ENCODE measurements around the gene CHCHD6.

GRCh38 chr3:126987129-126987528 is 283.1 kb downstream of the CHCHD6 start:
- TF ChIP-seq, protein P1, sequence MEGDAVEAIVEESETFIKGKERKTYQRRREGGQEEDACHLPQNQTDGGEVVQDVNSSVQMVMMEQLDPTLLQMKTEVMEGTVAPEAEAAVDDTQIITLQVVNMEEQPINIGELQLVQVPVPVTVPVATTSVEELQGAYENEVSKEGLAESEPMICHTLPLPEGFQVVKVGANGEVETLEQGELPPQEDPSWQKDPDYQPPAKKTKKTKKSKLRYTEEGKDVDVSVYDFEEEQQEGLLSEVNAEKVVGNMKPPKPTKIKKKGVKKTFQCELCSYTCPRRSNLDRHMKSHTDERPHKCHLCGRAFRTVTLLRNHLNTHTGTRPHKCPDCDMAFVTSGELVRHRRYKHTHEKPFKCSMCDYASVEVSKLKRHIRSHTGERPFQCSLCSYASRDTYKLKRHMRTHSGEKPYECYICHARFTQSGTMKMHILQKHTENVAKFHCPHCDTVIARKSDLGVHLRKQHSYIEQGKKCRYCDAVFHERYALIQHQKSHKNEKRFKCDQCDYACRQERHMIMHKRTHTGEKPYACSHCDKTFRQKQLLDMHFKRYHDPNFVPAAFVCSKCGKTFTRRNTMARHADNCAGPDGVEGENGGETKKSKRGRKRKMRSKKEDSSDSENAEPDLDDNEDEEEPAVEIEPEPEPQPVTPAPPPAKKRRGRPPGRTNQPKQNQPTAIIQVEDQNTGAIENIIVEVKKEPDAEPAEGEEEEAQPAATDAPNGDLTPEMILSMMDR (IDR thresholded peaks at IDR 0.05), result no peak
- TF ChIP-seq POLR2A (IDR thresholded peaks at IDR 0.05), result no peak

All from right lobe of liver (tissue), 4 donors.